ENCODE results near the gene WDR27.
"Not testable (repeated sequence)": the region's sequence is repeated elsewhere in the genome, so short reads cannot be mapped to it uniquely, and the experiment has no call there.

Gene WDR27

GRCh38 chr6:169533301-169534038 is 168.4 kb downstream of the WDR27 start:
- DNase-seq (ENCODE audit: low read depth in 2 of 2, low spot score in 1 of 2), result no peak

GRCh38 chr6:169530752-169531123 is 171.1 kb downstream of the WDR27 start:
- DNase-seq (ENCODE audit: low read depth in 2 of 2, low spot score in 1 of 2), result no peak

DNA sequence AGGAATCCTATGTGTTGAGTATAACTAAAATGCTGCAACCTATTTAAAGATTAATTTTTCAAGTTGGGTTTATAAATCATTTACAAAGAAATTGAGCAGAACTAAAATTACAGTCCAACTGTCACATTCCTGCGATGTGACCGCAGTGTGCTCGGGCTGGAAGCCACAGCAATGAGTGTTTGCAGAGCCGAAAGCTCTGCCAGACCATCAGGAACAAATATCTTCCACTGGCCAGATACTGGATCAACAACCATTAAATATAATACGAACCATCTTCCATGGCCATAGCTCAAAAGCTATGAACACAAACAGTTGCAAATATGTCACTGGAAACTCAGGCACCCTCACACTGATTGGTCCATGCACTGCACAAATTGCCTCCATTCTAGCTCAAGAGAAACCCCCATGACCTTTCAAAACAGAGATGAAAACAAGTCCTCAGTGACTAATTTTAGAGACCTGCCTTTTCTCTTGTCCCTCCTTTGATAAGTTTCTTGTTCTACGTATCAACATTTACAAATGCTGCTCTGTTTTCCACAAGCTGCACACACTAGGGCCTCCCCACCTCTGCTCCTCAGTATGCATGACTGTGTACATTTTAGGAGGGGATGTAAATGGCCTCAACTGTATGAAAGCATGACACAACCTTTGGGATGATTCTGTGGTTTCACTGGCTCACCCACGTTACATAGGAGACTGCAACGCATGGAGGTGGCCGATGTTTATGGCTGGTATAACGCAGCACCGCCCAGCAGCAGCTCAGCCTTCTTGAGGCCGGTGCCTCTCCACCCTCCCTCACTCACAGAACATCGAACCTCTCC is 171.7 kb downstream of the WDR27 start:
- DNase-seq (ENCODE audit: low read depth in 2 of 2, low spot score in 1 of 2), result no peak

DNA sequence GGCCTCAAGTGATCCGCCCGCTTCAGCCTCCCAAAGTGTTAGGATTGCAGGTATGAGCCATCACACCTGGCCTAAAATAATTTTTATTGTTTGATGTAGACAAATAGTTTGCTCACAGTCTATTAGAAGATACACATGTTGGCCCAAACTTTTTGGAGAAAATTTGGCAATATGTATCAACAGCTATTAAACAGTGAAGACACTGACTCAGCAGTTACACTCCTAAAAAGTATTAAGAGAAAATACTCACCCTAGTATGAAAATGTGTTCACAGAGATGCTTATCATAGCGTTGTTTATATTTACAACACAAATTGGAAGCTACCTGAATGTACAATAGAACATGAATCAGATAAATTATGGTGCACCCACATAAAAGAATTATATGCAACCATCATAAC is 173.1 kb downstream of the WDR27 start:
- no peak for DNase-seq (ENCODE audit: low read depth in 2 of 2, low spot score in 1 of 2)

- no peak for DNase-seq (ENCODE audit: low read depth in 2 of 2, low spot score in 1 of 2)
Measured at GRCh38 chr6:169527306-169527705, 174.5 kb downstream of the WDR27 start.

DNA sequence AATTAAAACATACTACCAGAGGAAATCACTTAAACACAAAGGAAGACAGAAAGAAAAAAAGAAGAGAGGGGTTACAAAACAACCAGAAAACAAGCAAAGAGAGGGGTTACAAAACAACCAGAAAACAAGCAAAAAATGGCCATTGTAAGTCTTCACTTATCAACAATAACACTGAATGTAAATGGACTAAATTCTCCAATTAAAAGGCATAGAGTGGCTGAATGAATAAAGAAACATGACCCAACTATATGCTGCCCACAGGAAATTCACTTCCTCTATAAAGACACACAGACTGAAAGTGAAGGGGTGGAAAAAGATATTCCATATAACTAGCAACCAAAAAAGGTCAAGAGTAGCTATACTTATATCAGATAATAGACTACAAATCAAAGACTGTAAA is 180.0 kb downstream of the WDR27 start:
- no peak for DNase-seq (ENCODE audit: low read depth in 2 of 2, low spot score in 1 of 2)

- DNase-seq (ENCODE audit: low read depth in 2 of 2, low spot score in 1 of 2), result no peak
Measured at GRCh38 chr6:169520104-169520503, 181.7 kb downstream of the WDR27 start.

GRCh38 chr6:169518451-169518850 is 183.4 kb downstream of the WDR27 start:
- no peak for DNase-seq (ENCODE audit: low read depth in 2 of 2, low spot score in 1 of 2)

GRCh38 chr6:169513478-169514193 is 188.2 kb downstream of the WDR27 start:
- DNase-seq (ENCODE audit: low read depth in 2 of 2, low spot score in 1 of 2), result no peak

- DNase-seq (ENCODE audit: low read depth in 2 of 2, low spot score in 1 of 2), result not testable (repeated sequence)
Measured at GRCh38 chr6:169511785-169512184, 190.0 kb downstream of the WDR27 start.

- no peak for DNase-seq (ENCODE audit: low read depth in 2 of 2, low spot score in 1 of 2)
Measured at GRCh38 chr6:169510871-169511270, 191.0 kb downstream of the WDR27 start.

- no peak for DNase-seq (ENCODE audit: low read depth in 2 of 2, low spot score in 1 of 2)
Measured at GRCh38 chr6:169508452-169508851, 193.4 kb downstream of the WDR27 start.

- DNase-seq (ENCODE audit: low read depth in 2 of 2, low spot score in 1 of 2), result no peak
Measured at GRCh38 chr6:169503422-169504152, 198.2 kb downstream of the WDR27 start.

GRCh38 chr6:169502445-169502844 is 199.4 kb downstream of the WDR27 start:
- DNase-seq (ENCODE audit: low read depth in 2 of 2, low spot score in 1 of 2), result no peak

- no peak for DNase-seq (ENCODE audit: low read depth in 2 of 2, low spot score in 1 of 2)
Measured at GRCh38 chr6:169501777-169502313, 200.0 kb downstream of the WDR27 start.

GRCh38 chr6:169501128-169501527 is 200.7 kb downstream of the WDR27 start:
- DNase-seq (ENCODE audit: low read depth in 2 of 2, low spot score in 1 of 2), result no peak

- DNase-seq (ENCODE audit: low read depth in 2 of 2, low spot score in 1 of 2), result no peak
Measured at GRCh38 chr6:169500688-169501087, 201.1 kb downstream of the WDR27 start.

DNA sequence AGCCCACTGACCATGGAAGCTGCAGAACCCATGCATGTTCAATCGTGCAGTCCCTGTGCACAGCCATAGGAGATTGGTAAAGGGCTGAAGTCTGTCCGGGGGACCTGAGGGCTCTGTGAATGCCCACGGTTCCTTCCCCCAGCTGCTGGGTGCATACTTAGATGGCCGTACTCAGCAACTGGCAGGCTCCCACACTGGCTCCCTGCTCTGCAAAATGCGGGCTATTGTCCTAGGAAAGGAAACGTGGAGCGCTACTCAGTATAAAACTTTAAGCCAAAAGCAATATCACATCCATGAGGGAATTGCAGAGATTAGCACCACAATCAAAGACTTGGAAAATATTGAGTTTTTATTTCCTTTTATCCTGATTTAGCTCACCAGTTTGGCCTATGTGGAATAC is 202.0 kb downstream of the WDR27 start:
- no peak for DNase-seq (ENCODE audit: low read depth in 2 of 2, low spot score in 1 of 2)

GRCh38 chr6:169498916-169499513 is 202.8 kb downstream of the WDR27 start:
- DNase-seq (ENCODE audit: low read depth in 2 of 2, low spot score in 1 of 2), result no peak

DNA sequence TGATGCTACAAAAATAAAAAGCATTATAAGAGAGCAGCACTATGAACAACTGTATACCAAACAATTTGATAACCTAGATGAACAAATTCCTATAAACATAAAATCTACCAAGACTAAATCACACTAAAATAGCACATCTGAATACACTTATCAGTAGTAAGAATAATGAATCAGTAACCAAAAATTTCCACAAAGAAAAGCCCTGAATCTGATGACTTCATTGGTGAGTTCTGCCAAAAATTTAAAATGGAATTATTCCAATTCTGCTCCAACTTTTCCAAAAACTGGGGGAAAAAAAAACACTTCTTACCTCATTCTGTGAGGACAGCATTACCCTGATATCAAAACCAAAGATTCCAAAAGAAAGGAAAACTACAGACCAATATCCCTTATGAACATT is 206.2 kb downstream of the WDR27 start:
- DNase-seq (ENCODE audit: low read depth in 2 of 2, low spot score in 1 of 2), result no peak

GRCh38 chr6:169494038-169494437 is 207.8 kb downstream of the WDR27 start:
- no peak for DNase-seq (ENCODE audit: low read depth in 2 of 2, low spot score in 1 of 2)
